SHP77 (cell line): Measurements from ENCODE around the gene RAB11FIP5.
A peak's percentile ranks its signal among the peaks of the same experiment; 100 is the strongest.
"Not testable (repeated sequence)": the region's sequence is repeated elsewhere in the genome, so short reads cannot be mapped to it uniquely, and the experiment has no call there.

Experiments
- DNase-seq, 2 experiments: peaks; one replicate each; lab custom pipeline; 2025; lab: John Stamatoyannopoulos, UW

Gene RAB11FIP5

DNA sequence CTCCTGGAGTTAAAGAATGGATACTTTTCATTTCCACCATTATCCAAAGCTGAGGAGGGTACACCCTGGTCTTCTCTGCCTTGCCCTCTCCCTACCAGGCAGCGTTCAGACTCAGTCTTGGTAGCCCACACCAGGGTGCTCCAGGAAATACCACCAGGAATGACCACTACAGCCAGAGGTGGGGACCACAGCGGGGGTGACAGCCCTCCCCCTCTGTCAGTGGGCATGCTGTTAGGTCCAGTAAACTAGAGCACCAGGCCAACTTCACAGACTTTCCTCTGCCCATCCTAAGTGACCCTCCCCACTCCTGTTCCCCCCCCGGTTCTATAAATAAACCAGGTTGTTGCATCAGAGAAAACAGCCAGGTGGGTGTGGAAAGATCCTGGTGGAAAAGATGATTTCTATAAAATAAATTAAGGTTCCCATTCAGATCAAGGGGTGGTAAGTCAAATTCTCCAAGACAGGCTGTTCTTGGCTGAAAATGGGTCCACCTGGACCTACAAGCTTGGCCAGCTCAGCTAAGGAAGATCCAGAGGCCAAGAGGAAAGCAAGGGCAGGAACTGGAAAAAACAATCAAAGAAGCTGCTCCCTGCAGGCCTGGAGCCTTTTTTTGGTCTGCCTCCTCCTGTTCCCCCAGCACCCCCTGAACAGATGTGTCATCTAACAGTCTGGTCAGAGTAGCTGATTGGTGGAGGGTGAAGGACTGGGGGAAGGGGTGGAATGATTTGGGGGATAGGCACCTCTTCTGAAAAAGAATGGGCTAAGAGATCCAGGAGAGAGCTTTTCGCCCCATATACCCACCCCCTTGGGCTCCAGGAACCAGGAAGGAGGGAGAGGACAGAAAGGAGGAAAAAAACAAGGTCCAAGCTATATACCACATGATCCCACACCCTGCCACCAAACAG is 2.3 kb downstream of the RAB11FIP5 start:
- no peak for DNase-seq

DNA sequence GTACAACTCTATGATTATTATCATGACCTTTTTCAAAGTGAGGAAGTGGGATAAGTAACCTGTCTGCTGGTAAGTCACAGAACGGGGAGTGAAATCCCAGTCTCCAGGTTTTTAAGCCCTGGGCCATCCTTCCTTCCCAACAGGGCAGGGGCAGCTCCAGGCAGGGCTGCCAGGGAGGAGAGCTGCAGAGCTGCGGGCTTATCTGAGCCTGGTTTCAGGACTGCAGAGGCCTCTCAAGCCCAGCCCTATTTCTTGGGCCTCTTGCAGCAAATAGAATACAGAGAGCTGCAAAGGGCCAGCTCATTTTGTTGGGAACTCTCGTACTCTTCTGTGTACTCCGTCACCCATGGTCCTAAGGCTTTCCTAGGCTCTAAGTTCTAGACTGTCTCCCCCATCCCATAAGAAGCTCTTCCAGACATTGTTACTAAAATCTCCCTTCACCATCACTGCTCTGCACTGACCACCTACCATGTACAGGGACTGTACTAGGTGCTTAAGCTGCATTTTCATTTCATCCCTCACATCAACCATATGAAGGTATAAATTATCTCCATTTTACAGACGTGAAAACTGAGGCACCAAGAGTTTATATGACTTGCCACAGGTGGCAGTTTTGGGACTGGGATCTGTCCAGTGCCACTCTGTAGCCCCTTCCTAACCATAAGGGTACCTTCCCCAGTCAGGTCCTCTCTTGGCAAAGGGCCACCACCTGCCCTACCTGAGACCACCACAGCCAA is 3.1 kb downstream of the RAB11FIP5 start:
- DNase-seq: no peak

- peak; percentile 56 to 74 for DNase-seq
Measured at GRCh38 chr2:73107211-73107926, 5.4 kb downstream of the RAB11FIP5 start.

DNA sequence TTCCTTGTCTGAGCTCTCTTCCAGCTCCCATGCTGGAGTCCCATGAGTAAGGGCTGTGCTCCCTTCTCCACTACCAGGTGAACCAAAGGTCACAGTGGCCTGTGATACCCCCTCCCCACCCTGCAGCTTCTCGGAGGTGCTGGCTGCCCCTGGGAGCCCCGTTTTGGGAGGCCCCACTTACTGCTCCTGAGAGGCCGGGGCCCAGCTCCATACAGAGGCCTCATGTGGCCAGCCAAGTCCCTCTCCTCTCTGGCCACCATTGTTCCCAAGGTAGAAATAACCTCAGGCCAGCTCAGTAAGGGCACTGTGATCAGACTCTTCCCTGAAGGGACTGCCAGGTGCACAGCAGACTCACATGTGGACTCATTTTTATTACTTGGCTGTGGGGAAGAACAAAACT is 6.0 kb downstream of the RAB11FIP5 start:
- DNase-seq: no peak

- DNase-seq: no peak
Measured at GRCh38 chr2:73105511-73105971, 7.2 kb downstream of the RAB11FIP5 start.

DNA sequence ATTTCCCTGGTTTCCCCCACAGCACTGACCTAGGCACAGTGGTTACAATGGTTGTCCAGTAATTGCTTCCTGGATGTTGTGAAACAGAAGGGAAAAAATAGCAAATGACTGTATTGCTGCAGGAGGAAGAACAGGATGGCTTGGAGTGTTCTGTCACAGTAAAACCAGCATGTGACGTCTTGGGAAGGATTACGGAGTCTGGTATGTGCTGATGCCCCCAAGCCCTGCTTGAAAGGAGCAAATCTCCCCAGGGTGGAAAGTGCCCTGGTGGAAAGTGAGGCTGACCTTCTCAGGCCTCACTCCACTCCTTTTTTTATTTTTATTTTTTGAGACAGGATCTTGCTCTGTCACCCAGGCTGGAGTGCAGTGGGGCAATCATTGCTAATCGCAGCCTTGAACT is 7.8 kb downstream of the RAB11FIP5 start:
- DNase-seq: no peak

- DNase-seq: no peak
Measured at GRCh38 chr2:73103018-73103542, 9.7 kb downstream of the RAB11FIP5 start.

- no peak for DNase-seq
Measured at GRCh38 chr2:73101626-73102256, 11.0 kb downstream of the RAB11FIP5 start.

GRCh38 chr2:73100956-73101355 is 11.8 kb downstream of the RAB11FIP5 start:
- DNase-seq: no peak

- DNase-seq: no peak
Measured at GRCh38 chr2:73099486-73099885, 13.3 kb downstream of the RAB11FIP5 start.

DNA sequence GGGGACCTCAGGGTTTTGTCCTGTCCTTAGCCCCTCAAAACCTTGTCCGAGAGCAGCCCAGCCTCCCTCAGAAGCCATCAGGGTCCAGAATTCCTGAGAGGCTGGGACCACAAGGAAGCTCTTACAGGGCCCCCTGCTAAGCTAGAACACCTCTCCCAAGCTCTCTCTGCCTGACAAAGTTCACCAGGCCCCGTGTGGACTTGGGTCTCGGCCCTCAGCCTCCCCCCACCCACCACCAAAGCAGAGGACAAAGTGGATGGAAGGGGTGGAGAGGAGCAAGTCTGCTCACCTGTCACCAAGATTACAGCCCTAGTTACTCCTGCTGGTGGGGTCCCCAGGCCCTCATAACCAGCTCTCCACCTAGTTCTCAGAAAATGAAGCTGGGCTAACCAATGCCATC is 16.8 kb downstream of the RAB11FIP5 start:
- no peak for DNase-seq

GRCh38 chr2:73093601-73094218 is 19.0 kb downstream of the RAB11FIP5 start:
- not testable (repeated sequence) for DNase-seq

DNA sequence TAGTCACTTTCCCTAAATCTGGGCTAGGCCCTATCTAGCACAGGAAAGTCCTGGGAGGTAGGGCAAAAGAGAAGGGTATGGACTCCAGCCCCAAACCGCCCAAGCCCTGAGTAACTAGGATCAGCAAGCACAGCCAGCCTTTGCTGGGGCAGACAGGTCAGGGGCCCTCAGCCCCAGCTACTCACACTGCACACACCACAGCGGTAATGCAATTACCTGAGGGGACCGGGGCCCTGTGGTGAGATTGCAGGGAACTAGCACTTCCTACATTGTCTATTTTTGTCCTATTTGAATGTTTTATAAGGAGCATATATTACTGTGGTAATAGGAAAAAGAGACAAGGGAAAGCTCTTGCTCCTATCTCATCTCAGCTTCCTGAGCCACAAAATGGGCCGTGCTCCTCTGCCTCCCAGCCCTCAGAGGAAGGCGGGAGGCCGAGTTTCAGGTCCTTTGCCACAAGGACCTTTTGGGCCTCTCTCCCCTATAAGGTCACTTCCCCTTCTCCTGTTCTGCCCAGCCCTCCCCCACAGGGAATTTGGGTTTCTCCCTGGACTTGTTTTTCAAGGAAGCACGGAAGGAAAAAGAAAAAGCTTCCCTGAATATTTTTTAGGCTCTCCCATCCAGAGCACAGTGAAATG is 20.5 kb downstream of the RAB11FIP5 start:
- no peak for DNase-seq

- DNase-seq: no peak
Measured at GRCh38 chr2:73091696-73092095, 21.1 kb downstream of the RAB11FIP5 start.

DNA sequence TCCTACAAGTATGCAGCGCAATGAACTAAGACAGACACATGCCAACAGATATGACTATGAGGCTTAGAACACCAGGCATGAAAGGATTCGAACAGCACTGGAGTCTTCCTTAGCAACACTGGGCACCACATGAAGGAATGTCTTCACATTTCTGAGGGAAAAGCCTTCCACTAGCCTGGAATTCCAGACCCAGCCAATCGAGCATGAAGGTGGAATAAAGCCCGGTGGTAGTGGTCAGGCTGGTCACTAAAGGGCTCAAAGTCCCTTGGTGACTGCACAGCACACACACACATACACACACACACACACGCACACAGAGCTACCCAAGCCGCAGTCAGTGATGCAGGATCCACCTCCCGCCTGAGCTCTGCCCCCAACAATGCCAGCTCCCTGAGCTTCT is 21.6 kb downstream of the RAB11FIP5 start:
- no peak for DNase-seq

DNA sequence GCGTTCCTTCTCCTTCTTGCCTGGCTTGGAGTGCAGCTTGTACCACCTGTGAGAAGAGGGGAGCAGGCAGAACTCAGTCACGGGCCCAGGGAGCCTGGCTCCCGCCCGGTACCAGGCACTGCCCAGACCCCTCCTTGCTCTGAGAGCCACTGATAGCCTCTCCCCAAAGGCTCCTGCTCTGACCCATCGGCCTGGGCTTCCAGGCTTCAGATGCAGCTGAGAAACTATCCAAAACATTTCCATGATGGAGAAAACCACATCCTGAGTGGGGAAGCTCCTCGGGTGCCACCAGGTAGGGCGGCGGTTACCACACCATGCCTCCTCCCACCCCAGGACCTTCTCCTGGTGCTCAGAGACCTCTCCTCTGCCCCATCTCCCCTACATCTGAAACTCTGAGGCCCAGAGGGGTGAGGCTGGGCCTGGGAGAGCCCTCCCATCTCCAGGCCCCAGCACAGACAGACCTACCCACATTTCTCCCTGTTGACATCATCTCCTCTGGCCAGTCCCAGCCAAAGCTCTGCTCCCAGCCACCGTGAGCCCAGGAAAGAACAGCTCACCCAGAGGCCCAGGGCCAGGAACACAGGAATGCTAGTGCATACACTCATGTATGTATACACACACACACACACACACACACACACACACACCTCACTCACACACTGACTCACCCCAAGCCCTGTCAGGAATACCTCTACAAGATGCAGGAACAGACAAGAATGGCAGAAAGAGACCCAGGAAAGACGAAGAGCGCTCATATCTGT is 23.3 kb downstream of the RAB11FIP5 start:
- no peak for DNase-seq

DNA sequence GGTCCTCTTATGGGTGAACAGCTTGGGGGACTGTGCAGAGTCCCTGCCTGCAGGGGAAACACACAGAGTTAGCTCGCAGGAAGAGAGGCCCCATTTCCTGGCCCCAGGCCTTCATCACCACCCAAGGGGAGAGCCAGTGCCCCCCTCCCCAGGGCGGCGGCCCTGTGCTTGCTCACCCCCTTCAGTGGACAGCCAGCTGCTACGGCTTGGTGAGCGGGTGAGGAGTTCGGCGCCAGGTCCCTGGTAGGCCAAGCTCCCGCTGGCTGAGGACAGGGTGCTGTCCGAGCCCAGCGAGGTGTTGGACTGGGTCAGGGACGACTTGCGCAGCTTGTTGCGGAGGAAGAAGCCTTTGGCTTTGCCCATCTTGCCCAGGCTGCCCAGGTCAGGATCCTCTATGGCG is 24.0 kb downstream of the RAB11FIP5 start:
- DNase-seq: no peak

DNA sequence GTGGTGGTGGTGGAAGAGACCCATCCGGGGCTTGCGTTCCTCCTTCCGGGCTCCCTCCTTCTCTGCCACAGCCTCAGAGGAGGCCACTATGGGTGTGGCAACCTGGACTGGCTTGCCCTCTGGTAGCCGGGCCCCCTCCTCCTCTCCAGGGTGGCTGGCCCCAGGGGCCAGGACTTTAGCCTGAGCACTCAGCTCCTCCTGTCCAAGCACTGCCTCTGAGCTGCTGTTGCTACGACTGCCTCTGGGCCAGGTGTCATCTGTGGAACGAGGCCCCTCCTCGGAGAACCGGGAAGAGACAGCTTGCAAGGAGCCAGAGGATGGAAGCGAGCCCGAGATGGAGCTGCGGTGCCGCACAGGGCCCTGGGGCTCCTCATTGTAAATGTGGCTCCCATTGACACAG is 24.5 kb downstream of the RAB11FIP5 start:
- DNase-seq: no peak

- no peak for DNase-seq
Measured at GRCh38 chr2:73087311-73087710, 25.4 kb downstream of the RAB11FIP5 start.

DNA sequence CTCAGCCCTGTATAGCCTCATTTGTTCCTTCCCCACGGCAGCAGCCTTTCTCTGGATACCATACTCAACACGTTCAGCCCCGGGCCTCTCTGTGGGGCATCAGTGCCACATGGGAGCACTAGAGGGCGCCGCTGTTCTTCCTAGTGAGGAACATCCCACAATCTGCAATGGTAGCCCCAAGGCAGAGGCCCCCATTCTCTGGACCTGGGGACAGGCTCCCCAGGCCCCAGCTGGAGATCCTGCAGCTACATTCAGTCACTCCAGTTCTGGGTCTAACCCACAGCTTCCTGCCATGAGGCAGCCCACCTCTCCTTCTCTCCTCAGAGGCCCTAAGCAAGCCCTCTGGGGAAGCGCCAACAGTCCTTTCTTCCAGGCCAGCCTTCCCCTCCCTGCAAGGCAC is 27.1 kb downstream of the RAB11FIP5 start:
- peak; percentile 36 to 58 for DNase-seq
